ENCODE results near the gene CNTN5. TPM values are rescaled to one million over a fixed set of nuclear protein-coding genes. Genes with fewer than 3 reads are reported as not detected.
"Not testable (repeated sequence)": the region's sequence is repeated elsewhere in the genome, so short reads cannot be mapped to it uniquely, and the experiment has no call there.

CNTN5 gene
- total and polyA plus RNA-seq, 2 experiments from 2014 or later, result 9.6 to 10.6 TPM

DNA sequence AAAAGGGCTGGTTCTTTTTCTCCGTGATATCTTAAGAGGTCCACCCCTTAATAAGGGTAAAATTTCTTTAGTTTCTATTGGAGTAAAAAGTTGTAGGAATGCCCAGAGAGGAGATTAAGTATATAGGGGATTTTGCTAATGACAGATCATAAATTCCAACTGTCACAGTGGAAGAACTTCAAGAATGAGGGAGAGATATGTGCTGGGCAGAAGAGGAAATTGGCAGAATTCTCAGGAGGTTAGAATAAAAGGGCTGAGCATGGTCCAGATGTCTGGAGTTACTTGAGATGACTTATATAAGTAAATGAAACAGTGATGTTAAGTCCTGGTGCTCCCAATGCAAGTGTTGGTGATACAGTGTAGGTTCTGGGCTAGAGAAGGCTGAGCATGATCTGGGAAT is 1248.8 kb downstream of the CNTN5 start:
- no peak for DNase-seq (ENCODE audit: low spot score)
- H3K36me3 ChIP-seq (replicated peaks; ENCODE audit: insufficient read depth, low read depth), result no peaks in the 10 kb centered on the region
- H3K27me3 ChIP-seq, result no peaks in the 10 kb centered on the region
- H3K9me2 ChIP-seq (replicated peaks; ENCODE audit: insufficient read depth), result no peaks in the 10 kb centered on the region
- no peak overlapping the region for H3K4me2 ChIP-seq
- no peaks in the 10 kb centered on the region for H3K79me2 ChIP-seq
- no peak overlapping the region for H3K4me3 ChIP-seq
- no peaks in the 10 kb centered on the region for H3K9me3 ChIP-seq (ENCODE audit: low read depth)
- H4K20me1 ChIP-seq (ENCODE audit: insufficient read depth, poor library complexity, severe bottlenecking), result no peaks in the 10 kb centered on the region
- no peak for TF ChIP-seq EZH2 (IDR thresholded peaks at IDR 0.05; ENCODE audit: borderline replicate concordance)
- TF ChIP-seq, protein P1, sequence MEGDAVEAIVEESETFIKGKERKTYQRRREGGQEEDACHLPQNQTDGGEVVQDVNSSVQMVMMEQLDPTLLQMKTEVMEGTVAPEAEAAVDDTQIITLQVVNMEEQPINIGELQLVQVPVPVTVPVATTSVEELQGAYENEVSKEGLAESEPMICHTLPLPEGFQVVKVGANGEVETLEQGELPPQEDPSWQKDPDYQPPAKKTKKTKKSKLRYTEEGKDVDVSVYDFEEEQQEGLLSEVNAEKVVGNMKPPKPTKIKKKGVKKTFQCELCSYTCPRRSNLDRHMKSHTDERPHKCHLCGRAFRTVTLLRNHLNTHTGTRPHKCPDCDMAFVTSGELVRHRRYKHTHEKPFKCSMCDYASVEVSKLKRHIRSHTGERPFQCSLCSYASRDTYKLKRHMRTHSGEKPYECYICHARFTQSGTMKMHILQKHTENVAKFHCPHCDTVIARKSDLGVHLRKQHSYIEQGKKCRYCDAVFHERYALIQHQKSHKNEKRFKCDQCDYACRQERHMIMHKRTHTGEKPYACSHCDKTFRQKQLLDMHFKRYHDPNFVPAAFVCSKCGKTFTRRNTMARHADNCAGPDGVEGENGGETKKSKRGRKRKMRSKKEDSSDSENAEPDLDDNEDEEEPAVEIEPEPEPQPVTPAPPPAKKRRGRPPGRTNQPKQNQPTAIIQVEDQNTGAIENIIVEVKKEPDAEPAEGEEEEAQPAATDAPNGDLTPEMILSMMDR (IDR thresholded peaks at IDR 0.05; ENCODE audit: poor library complexity), result no peak
- TF ChIP-seq EZH2phosphoT487 (IDR thresholded peaks at IDR 0.05; ENCODE audit: low read depth, severe bottlenecking, unreplicated experiment), result no peak
- no peak overlapping the region for H2AFZ ChIP-seq
- no peak overlapping the region for H3K27ac ChIP-seq
- no peaks in the 10 kb centered on the region for H3K4me1 ChIP-seq (ENCODE audit: insufficient read depth)
- 71% methylated on average over 1 of the region's 1 CpG for WGBS (ENCODE audit: low lambda C conversion rate, missing lambda C conversion rate)

DNA sequence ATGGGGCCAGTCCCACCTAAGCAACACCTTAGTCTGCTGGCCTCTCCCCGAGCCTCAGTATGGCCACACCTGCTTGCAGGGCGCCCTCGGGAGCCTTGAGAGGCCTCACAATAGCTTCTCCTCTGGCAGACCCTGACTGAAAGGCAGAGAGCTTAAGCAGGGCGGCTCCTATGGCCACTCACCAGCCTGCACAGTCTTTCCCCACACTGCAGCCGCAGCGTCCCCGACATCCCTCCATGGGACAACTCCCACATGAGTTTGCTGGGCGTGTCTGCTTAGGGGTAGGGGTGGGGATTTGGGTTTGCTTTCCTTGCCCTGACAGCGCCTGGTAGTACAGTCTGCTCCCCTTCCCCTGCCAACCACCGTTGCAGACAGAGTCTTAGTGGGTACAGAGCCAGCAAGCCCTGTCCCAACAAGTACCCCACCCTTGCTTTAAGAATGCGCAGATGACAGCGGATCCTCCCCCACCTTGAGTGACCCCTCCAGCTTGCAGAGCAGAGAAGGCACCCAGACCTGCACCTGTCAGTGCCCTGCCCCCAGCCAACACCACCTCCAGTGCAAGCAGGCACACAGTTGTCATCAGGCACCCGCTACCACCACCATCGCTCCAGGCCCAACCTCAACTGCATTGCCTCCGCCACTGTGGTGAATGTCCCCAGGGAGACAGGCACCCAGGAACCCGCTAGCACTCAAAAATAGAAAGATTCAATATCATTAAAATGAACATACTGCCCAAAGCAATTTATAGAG is 1252.5 kb downstream of the CNTN5 start:
- Histone ChIP-seq H3K9me2 (replicated peaks; ENCODE audit: insufficient read depth) (no peaks in the 10 kb centered on the region), H2AFZ (no peak overlapping the region), H3K4me1 (ENCODE audit: insufficient read depth) (no peaks in the 10 kb centered on the region), H3K36me3 (replicated peaks; ENCODE audit: insufficient read depth, low read depth) (no peaks in the 10 kb centered on the region), H3K4me2 (no peak overlapping the region), H3K27ac (no peak overlapping the region), H3K79me2 (no peaks in the 10 kb centered on the region), H3K4me3 (no peak overlapping the region), H3K9me3 (ENCODE audit: low read depth) (no peaks in the 10 kb centered on the region), H3K27me3 (no peaks in the 10 kb centered on the region), H4K20me1 (ENCODE audit: insufficient read depth, poor library complexity, severe bottlenecking) (no peaks in the 10 kb centered on the region)
- no peak for TF ChIP-seq EZH2 (IDR thresholded peaks at IDR 0.05; ENCODE audit: borderline replicate concordance)
- no peak for TF ChIP-seq EZH2phosphoT487 (IDR thresholded peaks at IDR 0.05; ENCODE audit: low read depth, severe bottlenecking, unreplicated experiment)
- TF ChIP-seq, protein P1 (IDR thresholded peaks at IDR 0.05; ENCODE audit: poor library complexity), result no peak
- WGBS (ENCODE audit: low lambda C conversion rate, missing lambda C conversion rate), result 96% methylated on average over 16 of the region's 16 CpGs
- DNase-seq (ENCODE audit: low spot score), result no peak

DNA sequence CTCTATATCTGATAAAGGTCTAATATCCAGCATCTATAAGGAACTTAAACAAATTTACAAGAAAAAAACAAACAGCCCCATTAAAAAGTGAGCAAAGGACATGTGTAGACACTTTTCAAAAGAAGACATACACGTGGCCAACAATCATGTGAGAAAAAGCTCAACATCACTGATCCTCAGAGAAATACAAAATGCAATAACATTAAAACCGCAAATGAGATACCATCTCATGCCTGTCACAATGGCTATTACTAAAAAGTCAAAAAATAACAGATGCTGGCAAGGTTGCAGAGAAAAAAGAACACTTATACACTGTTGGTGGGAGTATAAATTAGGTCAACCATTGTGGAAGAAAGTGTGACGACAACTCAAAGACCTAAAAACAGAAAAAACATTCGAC is 1253.7 kb downstream of the CNTN5 start:
- H3K9me2 ChIP-seq (replicated peaks; ENCODE audit: insufficient read depth); H3K9me3 ChIP-seq (ENCODE audit: low read depth); H3K27ac ChIP-seq; H3K36me3 ChIP-seq (replicated peaks; ENCODE audit: insufficient read depth, low read depth); H3K79me2 ChIP-seq; H3K27me3 ChIP-seq; H3K4me3 ChIP-seq; DNase-seq (ENCODE audit: low spot score); H2AFZ ChIP-seq; H3K4me2 ChIP-seq; H3K4me1 ChIP-seq (ENCODE audit: insufficient read depth); H4K20me1 ChIP-seq (ENCODE audit: insufficient read depth, poor library complexity, severe bottlenecking): not testable (repeated sequence)
- WGBS (ENCODE audit: low lambda C conversion rate, missing lambda C conversion rate), result 88% methylated on average over 4 of the region's 4 CpGs

DNA sequence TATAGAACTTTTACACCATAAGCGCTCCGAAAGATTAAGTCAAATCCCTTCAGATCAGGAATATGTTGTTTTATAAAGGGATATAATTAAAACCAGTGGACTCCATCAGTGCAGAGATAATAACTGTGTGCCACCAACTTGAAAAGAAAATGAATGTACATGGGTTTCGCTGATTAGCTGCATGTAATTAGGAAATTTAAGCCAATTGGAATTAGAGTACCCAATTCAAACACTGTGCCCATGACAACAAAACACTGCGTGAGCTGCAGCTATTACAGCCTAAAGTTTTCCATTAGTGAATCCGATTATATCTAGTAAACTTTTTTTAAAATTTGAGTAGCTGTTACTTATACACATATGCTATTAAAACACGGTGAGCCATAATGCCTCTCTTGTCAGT is 1274.0 kb downstream of the CNTN5 start:
- WGBS (ENCODE audit: low lambda C conversion rate, missing lambda C conversion rate), result 82% methylated on average over 6 of the region's 6 CpGs
- no peaks in the 10 kb centered on the region for H3K9me2 ChIP-seq (replicated peaks; ENCODE audit: insufficient read depth)
- no peaks in the 10 kb centered on the region for H3K36me3 ChIP-seq (replicated peaks; ENCODE audit: insufficient read depth, low read depth)
- H3K79me2 ChIP-seq, result no peaks in the 10 kb centered on the region
- no peak overlapping the region for H3K4me2 ChIP-seq
- TF ChIP-seq EZH2phosphoT487 (IDR thresholded peaks at IDR 0.05; ENCODE audit: low read depth, severe bottlenecking, unreplicated experiment) (no peak), EZH2 (IDR thresholded peaks at IDR 0.05; ENCODE audit: borderline replicate concordance) (no peak)
- TF ChIP-seq, protein P1 (IDR thresholded peaks at IDR 0.05; ENCODE audit: poor library complexity), result no peak
- no peaks in the 10 kb centered on the region for H3K9me3 ChIP-seq (ENCODE audit: low read depth)
- no peaks in the 10 kb centered on the region for H3K27me3 ChIP-seq
- no peaks in the 10 kb centered on the region for H3K4me1 ChIP-seq (ENCODE audit: insufficient read depth)
- DNase-seq (ENCODE audit: low spot score), result no peak
- no peaks in the 10 kb centered on the region for H4K20me1 ChIP-seq (ENCODE audit: insufficient read depth, poor library complexity, severe bottlenecking)
- no peak overlapping the region for H2AFZ ChIP-seq
- H3K4me3 ChIP-seq, result no peak overlapping the region
- no peak overlapping the region for H3K27ac ChIP-seq

Measured in hepatocyte (in vitro differentiated cells).